Stimulated activated naive CD4-positive, alpha-beta T cell treated with Interleukin-2 at 50 U/mL for 16 hours (primary cell): Measurements from ENCODE around the gene PLPPR2.
A peak's percentile ranks its signal among the peaks of the same experiment; 100 is the strongest.
"Not testable (repeated sequence)": the region's sequence is repeated elsewhere in the genome, so short reads cannot be mapped to it uniquely, and the experiment has no call there.

Source experiments
- DNase-seq: peaks from one replicate; lab custom pipeline; 2025; lab: John Stamatoyannopoulos, UW

The PLPPR2 gene

DNA sequence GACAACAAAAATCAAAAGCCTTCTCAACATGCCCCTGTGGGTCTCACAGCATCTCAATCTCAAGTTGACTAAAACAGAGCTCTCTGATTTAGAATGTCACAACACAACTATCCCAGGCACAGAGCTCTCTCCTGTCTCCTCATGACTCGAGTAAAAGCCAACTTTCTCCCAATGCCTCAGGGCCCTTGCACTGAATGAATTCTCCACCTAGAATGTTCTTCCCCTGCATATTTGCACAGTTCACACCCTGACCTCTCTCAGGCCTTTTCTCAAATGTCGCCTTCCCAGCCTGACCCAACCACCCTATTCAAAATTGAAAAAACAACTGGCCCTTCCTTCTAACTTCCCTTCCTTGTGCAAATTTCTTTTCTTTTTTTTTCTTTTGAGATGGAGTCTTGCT lies 15.5 kb downstream of the PLPPR2 start:
- no peak for DNase-seq

DNA sequence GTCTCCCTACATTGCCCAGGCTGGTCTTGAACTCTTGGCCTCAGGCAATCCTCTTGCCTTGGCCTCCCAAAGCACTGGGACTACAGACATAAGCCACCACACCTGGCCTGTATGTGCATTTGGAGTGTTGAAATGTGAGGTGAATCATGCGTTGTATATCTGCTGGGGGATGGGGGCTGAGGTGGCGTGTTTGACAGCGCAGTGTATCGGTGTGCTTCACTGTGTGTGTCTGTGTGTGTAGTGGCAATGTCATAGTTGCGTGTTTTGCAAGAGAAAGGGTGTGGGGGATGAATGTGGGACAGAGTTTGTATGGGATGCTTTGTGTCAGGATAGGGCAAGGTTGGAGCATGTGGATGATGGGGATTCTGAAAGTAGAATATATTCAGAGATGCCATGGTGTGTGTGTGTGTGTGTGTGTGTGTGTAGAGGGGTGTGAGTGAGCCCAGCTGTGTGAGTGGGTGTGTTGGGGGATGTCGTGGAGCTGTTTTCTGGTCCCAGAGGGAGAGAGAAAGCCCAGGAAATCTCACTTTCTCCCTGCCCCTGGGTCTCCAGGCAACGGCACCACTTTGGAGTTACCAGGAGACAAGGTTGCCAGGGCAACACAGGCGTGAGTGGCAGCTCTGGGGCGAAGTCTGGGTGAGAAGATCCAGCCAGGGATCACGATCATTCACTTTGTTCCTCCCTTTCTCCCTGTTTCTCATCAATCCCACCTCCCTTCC lies 18.1 kb downstream of the PLPPR2 start:
- no peak for DNase-seq

DNA sequence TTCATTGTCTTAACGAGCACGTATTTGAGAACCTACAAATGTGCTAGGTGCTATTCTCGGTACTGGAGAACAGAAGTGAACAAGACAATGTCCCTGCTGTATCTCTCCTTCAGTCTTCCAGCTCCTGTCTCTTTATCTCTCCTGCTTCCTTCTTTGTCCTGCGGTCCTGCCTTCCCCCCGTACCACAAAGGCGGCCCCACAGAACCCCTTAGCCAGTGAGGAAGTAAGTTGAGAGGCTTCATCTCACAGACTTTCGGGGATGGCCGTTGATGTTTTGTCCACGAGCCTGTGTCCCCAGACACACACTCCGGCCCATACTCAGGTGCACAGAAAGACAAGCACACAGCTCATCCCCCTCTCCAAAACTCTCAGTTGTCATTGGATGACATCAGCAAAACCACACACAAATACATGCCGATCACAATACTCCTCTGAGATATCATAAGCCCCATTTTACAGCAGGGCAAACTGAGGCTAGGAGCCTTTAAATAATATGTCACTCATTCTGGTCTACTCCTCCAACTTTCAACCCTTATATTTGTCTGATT lies 18.7 kb downstream of the PLPPR2 start:
- no peak for DNase-seq

- peak; percentile 98 for DNase-seq
These were observed 19.4 kb downstream of the PLPPR2 start, which contains the start of gene SWSAP1 for GRCh38 chr19:11374433-11375142. Gene SWSAP1, plus strand, starts transcription at chr19:11374666. Its CDS starts 15 bp downstream, at chr19:11374681.

- peak; percentile 55 for DNase-seq
These were observed 20.1 kb downstream of the PLPPR2 start for GRCh38 chr19:11375143-11375948.

DNA sequence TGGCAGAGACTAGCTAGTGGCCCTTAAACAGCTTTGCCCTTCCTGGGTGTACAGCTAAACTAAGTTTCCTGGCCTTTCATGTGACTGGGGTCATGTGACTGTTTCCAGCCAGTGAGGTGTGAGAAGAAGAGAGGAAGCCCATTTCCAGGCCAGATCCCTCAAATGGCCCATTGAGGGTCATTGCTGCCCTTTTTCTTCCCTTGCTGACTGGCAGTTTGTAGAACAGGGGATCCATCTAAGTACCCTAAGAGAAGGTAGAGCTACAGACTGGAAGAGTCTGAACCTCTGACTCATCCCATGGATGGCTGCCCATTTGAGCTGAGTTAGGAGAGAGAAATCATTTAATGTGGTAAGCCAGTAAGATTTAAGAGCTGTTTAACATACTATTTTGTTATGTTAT lies 22.0 kb downstream of the PLPPR2 start:
- DNase-seq: no peak

DNA sequence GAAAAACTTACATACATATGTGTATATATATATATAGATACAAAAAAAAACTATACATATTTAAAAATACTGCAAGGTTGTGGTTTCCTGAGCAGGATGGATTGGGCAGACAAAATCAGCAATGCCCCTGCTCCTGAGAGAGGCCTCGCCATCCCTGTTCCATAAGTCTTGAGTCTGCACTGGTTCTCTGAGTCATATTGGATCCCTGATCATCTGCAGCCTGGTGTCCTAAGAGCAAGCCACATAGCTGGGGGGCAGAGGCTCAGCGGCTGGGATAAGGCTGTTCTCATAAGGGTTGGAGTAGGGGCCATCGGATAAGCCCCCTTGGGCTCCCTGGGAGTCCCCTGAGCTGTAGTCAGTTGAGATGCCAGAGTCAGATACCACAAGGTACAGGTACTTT lies 22.5 kb downstream of the PLPPR2 start:
- DNase-seq: no peak

DNA sequence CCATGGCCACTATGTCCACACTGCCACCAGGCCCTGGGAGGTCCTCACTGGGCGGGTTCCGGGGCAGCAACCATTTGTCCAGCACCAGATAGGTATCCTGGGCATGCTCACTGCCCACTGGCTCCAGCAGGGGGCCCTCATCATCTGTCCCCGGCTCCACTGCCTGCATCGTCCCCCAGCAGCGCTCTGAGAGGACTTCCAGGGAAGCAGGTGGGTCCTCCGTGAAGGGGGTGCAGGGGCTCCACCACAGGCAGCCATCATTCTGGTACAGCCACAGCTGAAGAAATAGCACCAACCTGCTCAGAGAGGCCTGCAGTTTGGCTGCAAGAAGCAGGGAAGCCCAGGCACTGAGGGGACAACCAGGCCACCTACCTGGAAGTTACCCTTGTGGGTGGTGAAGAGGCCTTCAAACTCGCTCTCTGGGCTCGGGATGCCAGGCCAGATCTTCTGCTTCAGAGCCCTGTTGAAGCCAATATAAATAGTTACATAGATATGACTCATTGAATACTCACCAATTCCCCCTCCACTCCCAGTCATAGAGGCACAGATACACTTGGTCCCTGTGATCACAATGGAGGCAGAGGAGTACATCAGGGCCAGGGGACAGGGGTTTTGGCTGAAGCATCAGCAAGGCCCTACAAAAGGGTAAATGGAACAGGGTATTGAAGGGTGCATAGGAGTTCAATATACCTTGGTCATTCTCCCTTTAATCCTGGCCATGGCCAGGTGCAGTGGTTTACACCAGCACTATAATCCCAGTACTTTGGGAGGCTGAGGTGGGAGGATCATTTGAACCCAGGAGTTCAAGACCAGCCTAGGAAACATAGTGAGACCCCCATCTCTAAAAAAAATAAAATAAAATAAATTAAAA lies 23.3 kb downstream of the PLPPR2 start:
- no peak for DNase-seq

DNA sequence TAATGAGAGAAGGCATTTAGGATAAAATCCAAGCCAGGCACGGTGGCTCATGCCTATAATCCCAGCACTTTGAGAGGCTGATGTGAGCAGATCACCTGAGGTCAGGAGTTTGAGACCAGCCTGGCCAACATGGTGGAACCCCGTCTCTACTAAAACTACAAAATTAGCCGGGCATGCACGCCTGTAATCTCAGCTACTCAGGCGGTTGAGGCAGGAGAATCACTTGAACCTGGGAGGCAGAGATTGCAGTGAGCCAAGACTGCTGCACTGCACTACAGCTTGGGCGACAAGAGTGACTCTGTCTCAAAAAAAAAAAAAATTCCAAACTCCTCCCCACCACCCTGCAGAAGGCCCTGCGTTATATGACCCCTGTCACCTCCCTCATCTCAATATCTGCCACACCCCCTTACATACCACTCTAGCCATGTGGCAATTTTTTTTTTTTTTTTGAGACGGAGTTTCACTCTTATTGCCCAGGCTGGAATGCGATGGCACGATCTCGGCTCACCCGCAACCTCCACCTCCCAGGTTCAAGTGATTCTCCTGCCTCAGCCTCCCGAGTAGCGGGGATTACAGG lies 24.1 kb downstream of the PLPPR2 start:
- not testable (repeated sequence) for DNase-seq

DNA sequence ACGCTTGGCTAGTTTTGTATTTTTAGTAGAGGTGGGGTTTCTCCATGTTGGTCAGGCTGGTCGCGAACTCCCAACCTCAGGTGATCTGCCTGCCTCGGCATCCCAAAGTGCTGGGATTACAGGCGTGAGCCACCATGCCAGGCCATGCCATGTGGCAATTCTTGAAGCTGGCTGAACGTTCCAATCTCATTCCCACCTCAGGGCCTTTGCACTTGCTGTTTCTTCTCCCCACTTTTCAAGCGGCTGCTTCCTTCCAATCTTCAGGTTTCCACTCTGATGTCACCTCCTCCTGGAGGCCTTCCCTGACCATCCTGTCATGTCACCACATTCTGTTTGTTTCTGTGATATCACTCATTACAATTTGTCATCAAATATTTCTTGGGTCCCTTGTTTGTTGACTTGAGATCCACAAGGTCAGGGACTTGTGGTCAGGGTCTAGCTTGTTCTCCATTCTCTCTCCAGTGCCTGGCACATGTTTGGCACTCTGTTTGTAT lies 24.7 kb downstream of the PLPPR2 start:
- no peak for DNase-seq

GRCh38 chr19:11380653-11381537 lies 25.7 kb downstream of the PLPPR2 start:
- DNase-seq: peak; percentile 97

DNA sequence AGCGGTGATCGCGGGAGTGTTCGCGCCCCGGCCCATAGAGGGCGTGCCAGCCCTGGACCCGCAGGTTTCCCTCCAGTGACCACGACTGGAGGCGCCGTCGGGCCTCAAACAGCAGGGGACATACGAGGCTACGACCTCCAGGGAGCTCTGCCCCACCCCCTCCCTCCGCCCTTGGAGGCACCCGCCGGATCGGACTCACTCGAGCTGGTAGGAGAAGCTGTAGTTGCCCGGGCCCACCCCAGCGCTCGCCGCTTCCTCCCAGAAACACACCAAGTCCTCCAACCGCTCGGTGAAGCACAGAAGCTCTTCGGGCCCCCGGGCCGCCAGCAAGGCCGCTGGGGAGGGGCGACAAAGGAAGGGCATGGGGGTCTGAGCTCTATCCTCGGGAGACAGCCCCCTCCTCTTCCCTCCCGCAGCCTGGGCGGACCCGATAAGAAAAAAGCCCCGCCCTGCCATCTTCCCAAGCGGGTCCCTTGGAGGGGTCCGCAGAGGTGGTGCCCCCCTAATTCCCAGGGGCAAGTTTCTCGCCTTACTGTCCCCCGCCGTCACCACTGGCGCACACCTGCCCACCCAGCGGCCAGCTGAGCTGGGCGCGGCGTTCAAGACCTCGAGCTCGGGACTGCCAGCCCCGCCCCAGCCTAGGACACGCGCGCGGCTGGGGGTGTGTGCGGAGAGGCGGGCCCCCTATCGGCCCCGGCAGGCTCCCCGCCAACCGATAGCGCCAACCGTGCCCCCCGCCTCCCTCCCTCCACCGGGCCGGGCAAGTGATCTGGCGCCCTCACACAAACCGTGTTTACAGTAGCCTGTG lies 27.9 kb downstream of the PLPPR2 start:
- no peak for DNase-seq

GRCh38 chr19:11383706-11384048 lies 28.4 kb downstream of the PLPPR2 start:
- DNase-seq: no peak

DNA sequence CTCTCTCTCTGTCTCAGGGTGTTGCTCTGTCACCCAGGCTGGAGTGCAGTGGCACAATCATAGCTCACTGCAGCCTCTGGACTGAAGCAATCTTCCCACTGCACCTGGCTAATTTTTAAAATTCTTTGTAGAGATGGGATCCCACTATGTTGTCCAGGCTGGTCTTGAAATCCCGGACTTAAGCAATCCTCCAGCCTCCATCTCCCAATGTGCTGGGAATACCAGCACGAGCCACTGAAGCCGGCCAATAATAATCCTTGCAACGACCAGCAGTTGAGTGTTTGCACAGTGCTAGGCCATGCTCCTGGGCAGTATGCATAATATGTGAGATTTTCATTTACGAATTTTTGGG lies 29.5 kb downstream of the PLPPR2 start:
- DNase-seq: no peak

DNA sequence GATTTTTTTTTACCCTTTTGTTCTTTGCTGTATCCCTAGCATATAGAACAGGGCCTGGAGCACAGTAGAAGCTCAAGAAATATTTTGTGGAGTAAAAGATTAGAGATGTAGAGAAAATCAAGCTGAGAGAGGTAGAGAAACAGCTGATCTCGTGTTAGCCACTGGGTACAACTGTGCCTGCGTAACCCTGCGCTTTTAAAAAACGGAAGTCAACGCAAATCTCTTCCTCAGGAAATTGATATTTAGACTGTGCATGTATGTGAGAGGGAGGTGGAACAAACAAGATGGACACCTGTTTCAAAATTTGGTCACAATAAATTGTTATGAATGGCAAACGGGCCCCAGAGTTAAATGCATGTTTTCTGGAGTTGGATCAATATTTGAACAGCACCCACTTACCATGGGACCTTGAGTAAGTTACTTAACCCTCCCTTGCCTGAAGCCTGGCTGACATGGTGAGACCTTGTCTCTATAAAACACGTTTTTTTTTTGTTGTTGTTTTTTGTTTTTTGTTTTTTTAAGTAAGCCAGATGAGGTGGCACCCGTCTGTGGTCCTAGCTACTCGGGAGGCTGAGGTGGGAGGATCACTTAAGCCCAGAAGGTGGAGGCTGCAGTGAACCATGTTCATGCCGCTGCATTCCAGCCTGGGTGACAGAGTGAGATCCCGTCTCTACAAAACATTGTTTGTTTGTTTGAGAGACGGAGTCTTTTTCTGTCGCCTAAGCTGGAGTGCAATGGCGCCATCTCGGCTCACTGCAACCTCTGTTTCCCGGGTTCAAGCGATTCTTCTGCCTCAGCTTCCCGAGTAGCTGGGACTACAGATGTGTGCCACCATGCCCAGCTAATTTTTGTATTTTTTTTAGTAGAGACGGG lies 32.2 kb downstream of the PLPPR2 start:
- DNase-seq: no peak

DNA sequence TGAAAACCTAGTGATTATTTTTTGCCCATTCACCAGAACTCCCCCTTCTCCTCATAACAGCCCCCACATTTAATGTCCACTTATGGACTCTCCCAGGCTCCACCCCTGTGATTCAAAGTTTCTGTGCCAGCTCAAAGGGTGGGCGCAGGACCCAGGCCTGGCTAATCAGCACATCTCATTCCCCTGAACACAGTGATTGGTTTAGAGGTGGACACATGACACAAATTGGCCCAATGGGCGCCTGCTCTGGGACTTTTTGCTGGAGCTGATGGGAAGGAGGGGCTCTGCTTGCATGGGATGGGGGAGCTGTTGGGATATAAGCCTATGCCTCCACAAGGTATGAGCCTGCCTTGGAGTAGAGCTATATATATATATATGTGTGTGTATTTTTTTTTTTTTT lies 35.1 kb downstream of the PLPPR2 start:
- no peak for DNase-seq

GRCh38 chr19:11390933-11391680 lies 35.9 kb downstream of the PLPPR2 start:
- no peak for DNase-seq
